Activated CD8-positive, alpha-beta memory T cell treated with anti-CD3 and anti-CD28 coated beads for 24 hours (primary cell): ENCODE measurements around the gene DNALI1.
"Not testable (repeated sequence)": the region's sequence is repeated elsewhere in the genome, so short reads cannot be mapped to it uniquely, and the experiment has no call there.

ENCODE experiments used
- DNase-seq: peaks from one replicate; pipeline ENCODE4 v3.0.0-alpha.2; 2020

The DNALI1 gene

DNA sequence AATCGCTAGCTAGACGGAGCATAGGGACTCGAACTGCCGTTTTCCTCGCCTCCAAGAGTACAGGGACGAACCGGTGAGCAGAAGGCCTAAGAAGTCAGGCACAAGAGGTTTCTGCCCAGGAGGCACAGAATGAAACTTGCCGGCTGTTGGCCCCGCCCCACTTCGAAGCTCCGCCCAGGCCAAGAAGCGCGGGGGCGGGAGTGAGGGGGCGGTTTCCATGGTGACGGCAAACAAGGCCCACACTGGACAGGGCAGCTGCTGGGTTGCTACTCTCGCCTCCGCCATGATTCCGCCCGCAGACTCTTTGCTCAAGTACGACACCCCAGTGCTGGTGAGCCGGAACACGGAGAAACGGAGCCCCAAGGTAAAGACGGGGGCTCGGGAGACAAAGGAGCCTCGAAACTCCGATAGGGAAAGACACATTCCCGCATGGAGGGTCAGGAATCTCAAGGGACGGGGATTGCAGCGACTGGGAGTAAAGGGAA lies at the start of gene DNALI1:
DNALI1 (plus strand) TSS at position 229 of the 485 bp plus-strand sequence; CDS start at position 284, 55 bp downstream.
- no peak for DNase-seq

DNA sequence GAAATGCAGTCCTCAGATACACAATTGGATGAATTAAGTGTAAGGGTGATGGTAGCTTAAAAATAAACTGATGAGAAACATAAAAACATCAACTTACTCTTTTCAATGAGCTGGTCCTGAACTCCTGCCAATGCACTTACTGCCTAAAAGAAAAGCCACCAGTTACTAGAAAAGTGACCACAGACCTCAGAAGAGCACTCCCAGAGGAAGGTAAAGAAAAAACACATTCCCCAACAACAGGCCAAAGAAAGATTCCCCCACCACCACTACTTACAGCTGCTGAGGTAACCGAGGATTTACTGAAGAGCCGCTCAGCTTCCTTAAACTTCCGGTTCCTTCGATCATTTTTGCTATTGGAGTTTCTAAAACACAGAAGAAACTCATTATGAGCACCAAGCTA lies 47.6 kb upstream of the DNALI1 start:
- DNase-seq, result no peak

DNA sequence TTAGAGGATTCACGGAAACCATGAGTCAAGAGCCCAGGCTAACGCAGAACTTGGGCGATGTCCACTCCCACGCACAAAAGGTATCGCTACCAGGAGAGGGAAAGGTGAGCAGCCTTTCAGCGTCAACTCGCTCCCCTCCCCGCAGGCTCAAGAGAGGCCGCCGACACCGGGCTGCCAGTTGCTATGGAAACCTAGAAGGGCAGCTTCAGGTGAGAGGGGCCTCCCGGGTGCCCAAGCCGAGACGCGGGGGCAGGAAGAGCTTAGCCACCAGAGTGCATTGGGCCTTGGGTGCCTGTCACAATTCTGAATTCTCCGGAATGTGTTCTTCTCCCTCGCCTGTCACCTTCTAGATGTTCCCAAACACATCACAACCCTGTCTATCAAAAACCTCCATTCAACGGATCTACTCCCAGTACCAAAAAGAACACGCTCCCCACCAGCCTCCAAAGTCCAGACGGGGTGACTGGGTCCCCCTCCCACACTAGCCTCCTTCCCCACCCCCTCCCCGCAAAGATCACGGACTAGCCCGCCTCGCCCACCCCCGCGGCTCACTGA lies 42.9 kb upstream of the DNALI1 start:
- peak; percentile 84 for DNase-seq

DNA sequence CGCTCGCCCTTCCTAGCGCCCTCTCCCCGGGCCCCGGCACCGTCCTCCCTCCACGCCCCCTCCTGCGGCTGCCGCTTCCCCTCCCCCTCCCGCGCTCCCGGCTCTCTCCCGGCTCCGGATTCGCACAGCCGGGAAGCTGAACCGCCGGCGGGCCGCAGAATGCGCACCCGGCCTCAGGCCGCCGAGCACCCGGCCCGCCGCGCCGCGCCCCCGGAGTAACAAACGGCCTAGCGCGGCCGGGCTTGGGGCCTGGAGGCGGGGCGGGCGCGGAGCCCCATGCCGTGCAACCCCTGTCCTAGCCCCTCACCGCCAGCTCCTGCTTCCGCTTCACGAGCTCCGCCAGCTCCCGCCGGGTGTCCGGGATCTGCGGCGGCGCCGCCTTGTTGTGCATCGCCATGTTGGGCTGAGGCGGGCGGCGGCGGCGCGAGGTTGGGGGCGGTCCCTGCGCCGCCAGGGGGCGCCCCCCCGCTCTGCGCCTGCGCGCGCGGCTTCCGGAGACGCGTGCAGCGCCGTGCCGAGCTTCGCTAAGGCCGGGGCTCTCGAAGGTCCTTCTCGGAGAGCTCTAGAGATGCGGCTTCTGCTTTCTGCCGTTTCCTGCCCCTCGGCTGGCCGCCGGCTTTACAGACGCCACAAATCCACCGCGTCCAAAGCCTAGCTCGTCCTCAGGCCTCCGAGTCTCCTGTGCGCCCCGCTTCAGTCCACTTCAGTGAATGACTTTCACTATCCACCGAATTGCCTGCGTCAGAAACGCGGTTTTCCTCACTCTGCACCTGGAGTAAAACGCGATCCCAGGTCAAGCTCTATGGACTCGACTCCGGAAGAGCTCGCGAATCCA lies 42.2 kb upstream of the DNALI1 start, which contains the start of gene MEAF6:
MEAF6 (minus strand) TSS at position 417 of the 835 bp plus-strand sequence; CDS start at position 397, 20 bp downstream.
- peak; percentile 93 for DNase-seq

DNA sequence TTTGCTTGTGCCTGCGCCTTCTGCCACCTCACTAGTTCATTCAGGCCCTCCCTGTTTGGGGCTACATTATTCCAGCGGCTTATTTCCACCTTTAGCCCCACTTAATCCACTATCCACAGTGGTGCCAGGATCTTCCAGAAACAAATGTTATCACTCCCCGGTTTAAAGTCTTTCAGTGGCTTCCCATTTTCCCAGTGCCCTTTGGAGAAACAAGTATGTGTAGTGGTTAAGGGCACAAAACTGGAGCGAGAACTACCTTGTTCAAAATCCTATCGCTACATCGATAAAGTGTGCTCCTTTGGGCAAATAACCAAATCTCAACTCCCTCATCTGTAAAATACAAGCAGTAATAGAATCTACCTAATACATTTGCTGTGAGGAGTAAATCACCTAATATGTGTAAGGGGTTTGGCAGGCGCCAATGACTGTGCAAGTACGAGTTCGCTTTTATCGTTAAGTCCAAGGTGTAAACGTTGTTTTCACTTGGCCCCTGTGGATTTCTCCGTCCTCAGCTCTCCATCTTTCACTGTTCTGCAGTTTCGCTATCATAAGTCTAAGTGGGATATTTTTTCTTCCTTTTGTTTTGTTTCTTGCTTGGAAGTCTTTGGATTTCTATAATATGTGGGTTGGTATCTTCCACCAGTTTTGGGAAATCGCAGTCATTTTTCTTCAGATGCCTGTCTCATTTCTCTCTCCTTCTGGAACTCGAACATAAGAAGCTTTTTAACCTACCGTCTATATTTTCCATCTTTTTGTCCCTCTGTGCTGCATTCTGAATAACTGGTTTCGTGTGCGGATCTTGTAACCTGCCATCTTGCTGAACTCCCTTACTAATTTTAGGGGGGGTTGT lies 41.3 kb upstream of the DNALI1 start:
- DNase-seq, result no peak

DNA sequence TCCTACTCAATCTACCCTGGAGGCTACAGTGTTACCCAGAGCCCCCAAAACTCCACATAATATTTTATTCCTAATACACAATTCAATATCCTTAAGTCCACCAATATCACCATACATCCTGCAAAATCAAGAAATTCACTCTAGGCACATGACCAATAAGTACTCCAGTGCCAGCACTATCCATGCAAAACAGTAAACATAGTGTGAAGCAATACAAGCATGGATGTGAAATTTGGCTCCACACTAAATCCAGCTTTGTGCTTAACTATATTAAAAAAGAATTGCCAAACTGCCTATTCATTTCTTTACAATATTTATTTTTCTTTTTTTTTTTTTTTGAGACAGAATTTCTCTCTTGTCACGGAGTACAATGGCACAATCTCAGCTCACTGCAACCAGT lies 39.2 kb upstream of the DNALI1 start:
- DNase-seq, result no peak

DNA sequence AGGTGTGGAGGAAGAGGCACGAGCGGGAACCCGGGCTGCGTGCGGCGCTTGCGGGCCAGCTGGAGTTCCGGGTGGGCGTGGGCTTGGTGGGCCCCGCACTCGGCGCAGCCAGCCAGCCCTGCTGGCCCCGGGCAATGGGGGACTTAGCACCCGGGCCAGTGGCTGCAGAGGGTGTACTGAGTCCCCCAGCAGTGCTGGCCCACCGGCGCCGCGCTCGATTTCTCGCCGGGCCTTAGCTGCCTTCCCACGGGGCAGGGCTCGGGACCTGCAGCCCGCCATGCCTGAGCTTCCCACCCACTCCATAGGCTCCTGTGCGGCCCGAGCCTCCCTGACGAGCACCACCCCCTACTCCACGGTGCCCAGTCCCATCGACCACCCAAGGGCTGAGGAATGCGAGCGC lies 38.5 kb upstream of the DNALI1 start:
- not testable (repeated sequence) for DNase-seq

DNA sequence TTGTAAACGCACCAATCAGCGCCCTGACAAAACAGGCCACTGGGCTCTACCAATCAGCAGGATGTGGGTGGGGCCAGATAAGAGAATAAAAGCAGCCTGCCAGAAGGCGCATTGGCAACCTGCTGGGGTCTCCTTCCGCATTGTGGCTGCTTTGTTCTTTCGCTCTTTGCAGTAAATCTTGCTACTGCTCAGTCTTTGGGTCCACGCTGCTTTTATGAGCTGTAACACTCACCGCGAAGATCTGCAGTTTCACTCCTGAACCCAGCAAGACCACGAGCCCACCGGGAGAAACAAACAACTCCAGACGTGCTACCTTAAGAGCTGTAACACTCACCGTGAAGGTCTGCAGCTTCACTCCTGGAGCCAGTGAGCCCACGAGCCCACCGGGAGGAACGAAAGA lies 37.8 kb upstream of the DNALI1 start:
- peak; percentile 81 for DNase-seq

DNA sequence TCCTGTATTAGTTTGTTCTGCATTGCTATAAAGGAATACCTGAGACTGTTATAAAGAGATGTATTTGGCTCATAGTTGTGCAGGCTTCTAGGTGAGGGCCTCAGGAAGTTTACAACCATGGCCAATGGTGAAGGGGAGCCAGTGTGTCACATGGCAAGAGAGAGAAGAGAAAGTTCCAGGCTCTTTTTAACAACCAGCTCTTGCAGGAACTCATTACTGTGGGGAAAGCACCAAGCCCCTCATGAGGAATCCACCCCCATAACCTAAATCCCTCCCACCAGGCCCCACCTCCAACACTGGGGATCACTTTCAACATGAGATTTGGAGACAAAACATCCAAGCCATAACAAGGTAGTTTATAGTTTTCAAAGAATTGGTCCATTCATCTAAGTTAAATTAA lies 37.1 kb upstream of the DNALI1 start:
- no peak for DNase-seq

DNA sequence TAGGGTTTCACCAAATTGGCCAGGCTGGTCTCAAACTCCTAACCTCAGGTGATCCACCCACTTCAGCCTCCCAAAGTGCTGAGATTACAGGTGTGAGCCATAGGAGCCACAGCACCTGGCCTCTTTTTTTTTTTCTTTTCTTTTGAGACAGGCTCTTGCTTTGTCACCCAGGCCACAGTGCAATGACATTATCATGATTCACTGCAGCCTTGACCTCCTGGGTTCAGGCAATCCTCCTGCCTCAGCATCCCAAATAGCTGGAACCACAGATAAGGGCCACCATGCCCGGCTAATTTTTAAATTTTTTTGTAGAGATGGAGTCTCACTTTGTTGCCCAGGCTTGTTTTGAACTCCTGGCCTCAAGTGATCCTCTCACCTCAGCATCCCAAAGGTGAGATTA lies 26.9 kb upstream of the DNALI1 start:
- not testable (repeated sequence) for DNase-seq

DNA sequence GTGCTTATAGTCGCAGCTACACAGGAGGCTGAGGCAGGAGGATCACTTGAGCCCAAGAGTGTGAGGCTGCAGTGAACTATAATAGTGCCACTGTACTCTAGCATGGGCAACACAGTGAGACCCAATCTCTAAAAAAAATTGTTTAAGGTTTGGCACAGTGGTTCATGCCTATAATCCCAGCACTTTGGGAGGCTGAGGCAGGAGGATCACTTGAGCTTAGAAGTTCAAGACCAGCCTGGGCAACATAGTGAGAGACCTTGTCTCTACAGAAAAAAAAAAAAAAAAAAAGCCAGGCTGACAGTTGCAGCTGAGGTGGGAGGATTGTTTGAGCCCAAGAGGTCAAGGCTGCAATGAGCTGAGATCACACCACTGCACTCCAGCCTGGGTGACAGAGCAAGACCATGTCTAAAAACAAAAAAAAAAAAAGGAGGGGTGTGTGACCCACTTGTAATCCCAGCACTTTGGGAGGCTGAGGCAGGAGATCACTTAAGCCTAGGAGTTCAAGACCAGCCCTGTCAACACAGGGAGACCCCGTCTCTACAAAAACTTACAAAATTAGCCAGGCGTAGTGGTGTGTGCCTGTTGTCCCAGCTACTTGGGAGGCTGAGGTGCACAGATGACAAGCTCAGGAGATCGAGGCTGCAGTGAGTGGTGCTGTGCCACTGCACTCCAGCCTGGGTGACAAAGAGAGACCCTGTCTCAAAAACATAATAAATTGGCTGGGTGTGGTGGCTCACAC lies 24.2 kb upstream of the DNALI1 start:
- not testable (repeated sequence) for DNase-seq

DNA sequence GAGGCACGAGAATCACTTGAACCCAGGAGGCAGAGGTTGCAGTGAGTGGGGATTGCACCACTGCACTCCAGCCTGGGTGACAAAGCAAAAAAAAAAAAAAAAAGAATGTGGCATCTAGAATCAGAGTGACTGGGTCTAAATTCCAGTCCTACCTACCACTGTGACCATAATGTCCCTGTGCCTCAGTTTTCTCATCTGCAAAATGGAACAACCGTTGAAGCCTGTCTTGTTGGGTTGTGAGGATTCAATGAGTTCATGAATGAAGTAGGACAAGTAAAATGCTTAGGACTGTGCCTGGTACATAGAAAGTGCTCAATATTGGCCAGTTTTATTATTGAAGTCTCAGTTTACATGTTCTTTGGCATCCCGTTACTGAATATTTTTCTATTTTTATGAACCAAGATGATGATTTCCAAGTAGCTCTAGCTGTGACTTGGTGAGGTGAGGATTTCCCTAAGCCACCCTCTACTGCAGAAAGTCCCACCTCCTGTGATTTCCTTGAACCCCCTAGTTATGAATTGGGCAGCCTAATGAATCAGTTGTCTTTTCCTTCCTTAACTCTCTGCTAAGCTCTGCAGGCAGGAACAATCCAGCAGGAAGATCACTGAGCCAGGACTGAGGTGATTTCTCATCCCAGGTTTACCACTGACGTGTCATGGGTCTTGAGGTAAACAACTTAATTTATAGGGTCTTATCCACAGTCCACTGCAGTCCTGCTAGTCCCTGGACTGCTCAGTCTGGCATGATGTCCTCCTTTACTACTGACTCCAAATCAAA lies 23.2 kb upstream of the DNALI1 start:
- DNase-seq, result no peak

DNA sequence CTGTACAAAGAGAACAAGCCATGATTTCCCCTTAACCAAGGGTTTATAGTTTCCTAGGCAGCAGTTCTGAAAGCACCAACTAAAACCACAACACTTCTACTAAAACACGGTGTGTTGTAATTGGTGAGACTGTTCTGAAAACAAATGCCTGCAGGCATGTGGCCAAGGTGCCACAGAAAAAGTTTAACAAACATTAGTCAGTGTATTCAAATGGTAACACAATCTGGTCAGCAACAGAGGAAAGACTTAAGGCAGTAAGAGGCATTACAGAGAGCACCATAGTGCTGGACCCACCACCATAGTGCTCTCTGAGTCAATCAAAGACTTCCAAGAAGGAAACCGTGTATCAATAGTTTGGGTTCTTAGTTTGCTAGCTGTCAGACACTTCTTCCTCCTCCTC lies 19.4 kb upstream of the DNALI1 start:
- no peak for DNase-seq

DNA sequence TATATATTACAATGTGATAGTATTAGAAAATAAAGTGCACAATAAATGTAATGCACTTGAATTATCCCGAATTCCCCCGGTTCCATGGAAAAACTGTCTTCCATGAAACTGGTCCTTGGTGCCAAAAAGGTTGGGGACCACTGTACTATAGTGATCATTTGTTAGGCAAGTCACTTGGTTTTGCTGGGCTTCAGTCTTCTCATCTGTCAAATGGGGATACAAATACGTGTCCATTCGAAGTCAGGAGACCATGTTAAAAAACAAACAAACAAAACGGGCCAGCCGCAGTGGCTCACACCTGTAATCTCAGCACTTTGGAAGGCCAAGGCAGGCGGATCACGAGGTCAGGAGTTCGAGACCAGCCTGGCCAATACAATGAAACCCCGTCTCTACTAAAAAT lies 17.6 kb upstream of the DNALI1 start:
- DNase-seq, result not testable (repeated sequence)

DNA sequence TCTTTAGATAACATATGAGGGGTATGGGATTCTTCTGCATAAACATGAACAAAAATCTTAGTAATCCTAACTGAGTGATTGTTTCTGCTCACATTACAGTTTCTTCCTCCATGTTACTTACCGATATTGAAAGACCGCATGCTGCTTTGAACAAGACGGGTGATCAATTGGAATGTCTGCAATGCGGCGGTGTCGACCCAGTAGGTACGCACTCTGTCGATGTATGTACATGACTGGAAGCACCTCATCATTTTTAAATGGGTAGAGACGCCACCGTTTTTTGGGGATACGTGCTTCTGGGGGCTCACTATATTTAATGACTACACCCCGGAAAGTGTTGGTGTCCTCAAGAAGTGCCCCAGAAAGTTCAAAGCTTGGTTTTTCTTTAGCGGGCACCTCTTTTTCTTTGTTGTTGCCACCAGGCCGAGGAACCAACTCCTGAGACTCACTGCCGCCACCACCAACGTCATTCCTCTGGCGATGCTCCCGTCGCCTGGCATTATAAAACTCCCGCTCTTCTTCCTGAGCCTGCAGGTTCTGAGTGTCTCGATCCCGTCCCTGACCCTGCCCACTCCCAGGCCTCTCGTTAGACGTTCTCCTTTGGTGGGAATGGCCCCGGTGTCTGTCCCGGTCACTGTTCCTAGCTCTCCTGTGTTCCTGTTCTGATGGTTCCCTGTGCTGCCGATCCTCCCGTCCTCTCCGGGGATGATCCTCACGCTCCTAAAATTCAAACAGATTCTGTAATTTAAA lies 16.5 kb upstream of the DNALI1 start:
- DNase-seq, result no peak

DNA sequence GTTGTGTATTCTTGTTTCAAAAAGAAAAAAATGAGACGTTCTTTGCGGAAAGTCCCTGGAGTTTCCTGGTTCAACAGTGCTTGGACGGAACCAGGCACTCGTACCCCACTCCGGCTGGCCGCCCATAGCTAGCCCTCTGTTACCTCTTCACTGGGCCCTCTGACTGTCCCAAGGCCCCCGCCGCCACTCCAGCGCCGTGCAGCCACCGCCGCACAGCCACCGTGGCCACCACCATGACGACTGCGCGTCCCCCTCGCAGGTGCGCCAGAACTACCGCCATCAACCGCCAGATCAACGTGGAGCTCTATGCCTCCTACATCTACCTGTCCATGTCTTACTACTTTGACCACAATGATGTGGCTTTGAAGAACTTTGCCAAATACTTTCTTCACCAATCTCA lies 12.2 kb upstream of the DNALI1 start:
- DNase-seq, result no peak

DNA sequence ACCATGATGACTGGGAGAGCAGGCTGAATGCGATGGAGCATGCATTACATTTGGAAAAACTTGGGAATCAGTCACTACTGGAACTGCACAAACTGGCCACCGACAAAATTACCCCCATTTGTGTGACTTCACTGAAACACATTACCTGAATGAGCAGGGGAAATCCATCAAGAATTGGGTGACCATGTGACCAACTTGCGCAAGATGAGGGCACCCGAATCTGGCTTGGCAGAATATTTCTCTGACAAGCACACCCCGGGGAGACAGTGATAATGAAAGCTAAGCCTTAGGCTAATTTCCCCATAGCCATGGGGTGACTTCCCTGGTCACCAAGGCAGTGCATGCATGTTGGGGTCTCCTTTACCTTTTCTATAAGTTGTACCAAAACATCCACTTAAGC lies 11.7 kb upstream of the DNALI1 start:
- DNase-seq, result no peak

DNA sequence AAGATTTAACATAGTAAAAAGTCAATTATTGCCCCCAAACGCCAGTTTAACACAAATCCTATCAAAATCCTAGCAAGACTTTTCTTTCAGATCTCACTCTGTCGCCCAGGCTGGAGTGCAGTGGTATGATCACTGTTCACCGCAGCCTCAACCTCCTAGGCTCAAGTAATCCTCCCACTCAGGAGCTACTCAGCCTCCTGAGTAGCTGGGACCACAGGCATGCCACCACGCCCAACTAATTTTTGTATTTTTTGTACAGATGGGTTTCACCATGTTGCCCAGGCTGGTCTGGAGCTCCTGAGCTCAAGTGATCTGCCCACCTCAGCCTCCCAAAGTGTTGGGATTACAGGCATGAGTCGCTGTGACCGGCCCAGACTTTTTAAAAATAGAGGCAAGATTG lies 7.4 kb upstream of the DNALI1 start:
- DNase-seq, result no peak

DNA sequence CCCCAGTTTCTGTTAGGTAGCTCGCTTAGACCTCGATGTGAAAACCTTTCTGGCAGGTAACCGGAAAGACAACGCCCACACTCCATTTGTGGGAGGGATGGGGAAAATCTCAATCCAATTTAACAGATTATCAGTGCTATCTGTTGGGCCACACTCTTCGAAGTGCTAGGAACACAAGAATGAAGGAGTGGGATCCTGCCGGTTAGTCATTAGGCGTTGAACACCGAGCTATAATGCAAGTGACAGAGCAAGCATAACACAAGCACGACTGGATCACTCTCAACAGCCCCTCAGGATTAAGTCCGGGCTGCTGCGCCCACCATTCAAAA lies 3.2 kb upstream of the DNALI1 start:
- no peak for DNase-seq

DNA sequence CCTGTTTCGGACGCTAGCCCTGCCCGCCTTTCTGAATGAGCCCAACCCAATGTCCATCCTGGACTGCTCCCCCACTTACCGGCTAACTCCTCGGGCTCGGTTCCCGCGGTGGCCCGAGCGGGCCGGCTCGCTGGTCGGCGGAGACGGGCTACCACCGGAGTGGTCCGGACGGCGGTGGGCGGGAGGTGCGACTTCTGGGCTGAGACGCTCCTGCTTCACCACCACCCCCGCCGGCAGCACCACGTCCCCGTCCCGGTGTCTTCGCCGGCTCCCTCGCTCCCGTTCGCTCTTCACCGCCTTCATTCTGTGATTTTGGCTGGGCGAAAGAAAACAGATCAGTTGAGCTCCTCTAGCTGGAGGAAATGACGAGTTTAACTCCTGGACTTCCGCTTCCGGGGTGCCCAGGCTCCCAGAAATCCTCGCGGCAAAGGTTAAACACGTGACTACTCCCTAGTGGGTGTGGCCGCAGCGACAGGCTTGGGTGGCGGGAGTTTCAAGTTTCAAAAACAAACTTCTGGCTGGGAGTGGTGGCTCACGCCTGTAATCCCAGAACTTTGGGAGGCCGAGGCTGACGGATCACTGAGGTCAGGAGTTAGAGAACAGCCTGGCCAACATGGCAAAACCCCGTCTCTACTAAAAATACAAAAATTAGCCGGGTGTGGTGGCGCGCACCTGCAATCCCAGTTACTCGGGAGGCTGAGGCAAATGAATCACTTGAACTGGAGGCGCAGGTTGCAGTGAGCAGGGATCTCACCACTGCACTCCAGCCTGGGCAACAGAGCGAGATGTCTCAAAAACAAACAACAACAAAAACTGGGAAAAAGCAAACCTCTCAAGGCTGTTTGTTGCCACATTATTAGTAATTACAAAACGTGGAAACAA lies 2.6 kb upstream of the DNALI1 start, which contains the start of gene SNIP1:
SNIP1 (minus strand) TSS at position 367 of the 882 bp plus-strand sequence; CDS start at position 303, 64 bp downstream.
- DNase-seq, result peak; percentile 93
